IMR-90 (cell line): ENCODE data around the gene CDK5R2.

Experiments
- BHLHE40 ChIP-seq: fragments of 150-350 bp; IDR thresholded peaks from 2 replicates; pipeline ENCODE4 v1.6.1; 2016; ENCODE audit warnings: mild to moderate bottlenecking, low read depth, low read length
- CEBPB ChIP-seq: IDR thresholded peaks from 2 replicates; pipeline ENCODE4 v1.6.1; 2012; ENCODE audit warnings: low read depth, low read length, improper control_type of control experiment
- CHD1 ChIP-seq: IDR thresholded peaks from 2 replicates; pipeline ENCODE4 v1.6.1; 2012; ENCODE audit warnings: low read depth, low read length, improper control_type of control experiment
- ELK1 ChIP-seq: fragments of 150-350 bp; IDR thresholded peaks from 2 replicates; pipeline ENCODE4 v1.6.1; 2016; ENCODE audit warnings: low read depth, mild to moderate bottlenecking, low read length, moderate library complexity, borderline replicate concordance
- FOS ChIP-seq: fragments of 150-350 bp; IDR thresholded peaks from 2 replicates; pipeline ENCODE4 v1.6.1; 2016; ENCODE audit warnings: low read depth, low read length
- POLR2A ChIP-seq: IDR thresholded peaks from 2 replicates; pipeline ENCODE4 v1.6.1; 2012; ENCODE audit warnings: mild to moderate bottlenecking, low read depth, low read length
- SMC3 ChIP-seq: fragments of 150-350 bp; IDR thresholded peaks from 2 replicates; pipeline ENCODE4 v1.6.1; 2016; ENCODE audit warnings: low read depth, mild to moderate bottlenecking, antibody characterized with exemption, low read length, moderate library complexity
- TF ChIP-seq, protein P1 (sequence below): conservative IDR thresholded peaks from 2 replicates; pipeline ENCODE4 v1.5.1; 2012; ENCODE audit warnings: mild to moderate bottlenecking, low read depth, low read length, improper control_type of control experiment
- TF ChIP-seq, protein P2 (sequence below): fragments of 150-350 bp; IDR thresholded peaks from 2 replicates; pipeline ENCODE4 v1.6.1; 2017; ENCODE audit warnings: mild to moderate bottlenecking, antibody characterized with exemption, low read length, low read depth

- TF ChIP-seq, protein P1, sequence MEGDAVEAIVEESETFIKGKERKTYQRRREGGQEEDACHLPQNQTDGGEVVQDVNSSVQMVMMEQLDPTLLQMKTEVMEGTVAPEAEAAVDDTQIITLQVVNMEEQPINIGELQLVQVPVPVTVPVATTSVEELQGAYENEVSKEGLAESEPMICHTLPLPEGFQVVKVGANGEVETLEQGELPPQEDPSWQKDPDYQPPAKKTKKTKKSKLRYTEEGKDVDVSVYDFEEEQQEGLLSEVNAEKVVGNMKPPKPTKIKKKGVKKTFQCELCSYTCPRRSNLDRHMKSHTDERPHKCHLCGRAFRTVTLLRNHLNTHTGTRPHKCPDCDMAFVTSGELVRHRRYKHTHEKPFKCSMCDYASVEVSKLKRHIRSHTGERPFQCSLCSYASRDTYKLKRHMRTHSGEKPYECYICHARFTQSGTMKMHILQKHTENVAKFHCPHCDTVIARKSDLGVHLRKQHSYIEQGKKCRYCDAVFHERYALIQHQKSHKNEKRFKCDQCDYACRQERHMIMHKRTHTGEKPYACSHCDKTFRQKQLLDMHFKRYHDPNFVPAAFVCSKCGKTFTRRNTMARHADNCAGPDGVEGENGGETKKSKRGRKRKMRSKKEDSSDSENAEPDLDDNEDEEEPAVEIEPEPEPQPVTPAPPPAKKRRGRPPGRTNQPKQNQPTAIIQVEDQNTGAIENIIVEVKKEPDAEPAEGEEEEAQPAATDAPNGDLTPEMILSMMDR = no peak
- TF ChIP-seq ELK1 (no peak), POLR2A (no peak), CHD1 (no peak), CEBPB (no peak), SMC3 (no peak), BHLHE40 (no peak), FOS (no peak)
- TF ChIP-seq, protein P2, sequence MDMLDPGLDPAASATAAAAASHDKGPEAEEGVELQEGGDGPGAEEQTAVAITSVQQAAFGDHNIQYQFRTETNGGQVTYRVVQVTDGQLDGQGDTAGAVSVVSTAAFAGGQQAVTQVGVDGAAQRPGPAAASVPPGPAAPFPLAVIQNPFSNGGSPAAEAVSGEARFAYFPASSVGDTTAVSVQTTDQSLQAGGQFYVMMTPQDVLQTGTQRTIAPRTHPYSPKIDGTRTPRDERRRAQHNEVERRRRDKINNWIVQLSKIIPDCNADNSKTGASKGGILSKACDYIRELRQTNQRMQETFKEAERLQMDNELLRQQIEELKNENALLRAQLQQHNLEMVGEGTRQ = no peak
Measured at GRCh38 chr2:218988650-218989049, 29.2 kb downstream of the CDK5R2 start.
